H9 (cell line): ENCODE data around the gene DNAI2. TPM values are rescaled to one million over a fixed set of nuclear protein-coding genes. Genes with fewer than 3 reads are reported as not detected.

Source experiments
- DNase-seq: peaks from one replicate; pipeline ENCODE4 v3.0.0-alpha.2; 2017
- H2AFZ ChIP-seq: one replicate; pipeline ENCODE4 v1.6.1; 2013; ENCODE audit warnings: mild to moderate bottlenecking, low read length, control low read depth, moderate library complexity
- H2AK5ac ChIP-seq: 2 replicates; pipeline ENCODE4 v1.6.1; 2013; ENCODE audit warnings: low read length, control low read depth, mixed read lengths; ENCODE audit not compliant: insufficient read length
- H2BK120ac ChIP-seq: one replicate; pipeline ENCODE4 v1.6.1; 2013; ENCODE audit warnings: low read depth, mild to moderate bottlenecking, low read length, control low read depth, inconsistent platforms; ENCODE audit not compliant: poor library complexity, severe bottlenecking
- H2BK12ac ChIP-seq: 2 replicates; pipeline ENCODE4 v1.6.1; 2013; ENCODE audit warnings: low read length, control low read depth, mixed read lengths, low read depth; ENCODE audit not compliant: insufficient read length
- H2BK15ac ChIP-seq: 2 replicates; pipeline ENCODE4 v1.6.1; 2013; ENCODE audit warnings: low read depth, low read length, control low read depth
- H2BK20ac ChIP-seq: one replicate; pipeline ENCODE4 v1.6.1; 2013; ENCODE audit warnings: low read depth, mild to moderate bottlenecking, low read length, control low read depth, inconsistent platforms; ENCODE audit not compliant: poor library complexity, severe bottlenecking
- H2BK5ac ChIP-seq: 2 replicates; pipeline ENCODE4 v1.6.1; 2013; ENCODE audit warnings: low read length, control low read depth, mixed read lengths; ENCODE audit not compliant: insufficient read length
- H3K14ac ChIP-seq: 2 replicates; pipeline ENCODE4 v1.6.1; 2013; ENCODE audit warnings: low read length, control low read depth; ENCODE audit not compliant: insufficient read depth
- H3K18ac ChIP-seq: 2 replicates; pipeline ENCODE4 v1.6.1; 2013; ENCODE audit warnings: low read depth, mild to moderate bottlenecking, mixed read lengths, low read length, control low read depth; ENCODE audit not compliant: insufficient read length
- H3K23ac ChIP-seq: 2 replicates; pipeline ENCODE4 v1.6.1; 2013; ENCODE audit warnings: low read length, control low read depth, mixed read lengths, low read depth; ENCODE audit not compliant: insufficient read length
- H3K23me2 ChIP-seq: 2 replicates; pipeline ENCODE4 v1.6.1; 2013; ENCODE audit warnings: low read depth, mild to moderate bottlenecking, mixed read lengths, low read length, control low read depth; ENCODE audit not compliant: insufficient read length, poor library complexity, severe bottlenecking
- H3K27ac ChIP-seq: 2 replicates; pipeline ENCODE4 v1.5.1; 2013; ENCODE audit warnings: low read length, control low read depth, mixed read lengths, low read depth; ENCODE audit not compliant: insufficient read length
- H3K27me3 ChIP-seq: 2 replicates; pipeline ENCODE4 v1.6.1; 2013; ENCODE audit warnings: low read length, control low read depth, inconsistent platforms; ENCODE audit not compliant: insufficient read depth
- H3K4ac ChIP-seq: 2 replicates; pipeline ENCODE4 v1.6.1; 2013; ENCODE audit warnings: low read depth, mild to moderate bottlenecking, control low read depth, inconsistent platforms, low read length, moderate library complexity
- H3K4me1 ChIP-seq: 2 replicates; pipeline ENCODE4 v1.6.1; 2013; ENCODE audit warnings: low read length, control low read depth, inconsistent platforms; ENCODE audit not compliant: insufficient read depth
- H3K4me2 ChIP-seq: 2 replicates; pipeline ENCODE4 v1.6.1; 2013; ENCODE audit warnings: low read length, control low read depth, mixed read lengths; ENCODE audit not compliant: insufficient read length, insufficient read depth
- H3K56ac ChIP-seq: 2 replicates; pipeline ENCODE4 v1.6.1; 2013; ENCODE audit warnings: low read depth, mild to moderate bottlenecking, mixed read lengths, low read length, control low read depth; ENCODE audit not compliant: insufficient read length
- H3K79me1 ChIP-seq: 2 replicates; pipeline ENCODE4 v1.6.1; 2013; ENCODE audit warnings: low read depth, mild to moderate bottlenecking, moderate library complexity, low read length, control low read depth, inconsistent platforms; ENCODE audit not compliant: insufficient read depth, poor library complexity, severe bottlenecking
- H3K79me2 ChIP-seq: 2 replicates; pipeline ENCODE4 v1.6.1; 2013; ENCODE audit warnings: low read length, control low read depth, inconsistent platforms; ENCODE audit not compliant: insufficient read depth
- H3K9ac ChIP-seq: 2 replicates; pipeline ENCODE4 v1.6.1; 2013; ENCODE audit warnings: low read length, control low read depth, mixed read lengths; ENCODE audit not compliant: insufficient read length; ENCODE audit errors: extremely low read depth
- H3K9me3 ChIP-seq: one replicate; pipeline ENCODE4 v1.6.1; 2013; ENCODE audit warnings: low read depth, low read length, inconsistent platforms; ENCODE audit not compliant: control insufficient read depth
- H3T11ph ChIP-seq: one replicate; pipeline ENCODE4 v1.6.1; 2013; ENCODE audit warnings: mild to moderate bottlenecking, low read length, control low read depth, inconsistent platforms
- H4K20me1 ChIP-seq: one replicate; pipeline ENCODE4 v1.6.1; 2013; ENCODE audit not compliant: control insufficient read depth, insufficient read length, insufficient read depth
- H4K5ac ChIP-seq: 2 replicates; pipeline ENCODE4 v1.6.1; 2013; ENCODE audit warnings: low read depth, mild to moderate bottlenecking, mixed read lengths, low read length, control low read depth; ENCODE audit not compliant: insufficient read length
- H4K8ac ChIP-seq: replicated peaks from 2 replicates; pipeline ENCODE4 v1.6.1; 2013; ENCODE audit warnings: low read length, control low read depth, mixed read lengths, low read depth; ENCODE audit not compliant: insufficient read length
- H4K91ac ChIP-seq: 2 replicates; pipeline ENCODE4 v1.6.1; 2013; ENCODE audit warnings: low read depth, mild to moderate bottlenecking, moderate library complexity, mixed read lengths, low read length, control low read depth; ENCODE audit not compliant: insufficient read length
- H3K27ac Mint-ChIP-seq, 3 experiments: 2 replicates in 2 of 3; 3 replicates in 1 of 3; pipeline ENCODE4 v1.8.0; 2020 to 2021; ENCODE audit warnings: mixed read lengths in 3 of 3, mild to moderate bottlenecking in 1 of 3, moderate library complexity in 1 of 3
- H3K27me3 Mint-ChIP-seq: 2 replicates; pipeline ENCODE4 v1.8.0; 2021; ENCODE audit warnings: low read depth, mild to moderate bottlenecking, moderate library complexity, mixed read lengths
- H3K36me3 Mint-ChIP-seq, 3 experiments: 2 replicates in 2 of 3; 3 replicates in 1 of 3; pipeline ENCODE4 v1.8.0; 2020 to 2021; ENCODE audit warnings: low read depth in 3 of 3, mixed read lengths in 3 of 3; ENCODE audit not compliant: insufficient read depth in 1 of 3
- H3K4me1 Mint-ChIP-seq, 2 experiments: 2 replicates each; pipeline ENCODE4 v1.8.0; 2020; ENCODE audit warnings: mixed read lengths in 2 of 2
- H3K4me3 Mint-ChIP-seq, 2 experiments: 2 replicates in 1 of 2; 3 replicates in 1 of 2; pipeline ENCODE4 v1.8.0; 2020 to 2021; ENCODE audit warnings: mild to moderate bottlenecking in 2 of 2, mixed read lengths in 2 of 2, moderate library complexity in 1 of 2
- H3K9me3 Mint-ChIP-seq, 2 experiments: 2 replicates in 1 of 2; 3 replicates in 1 of 2; pipeline ENCODE4 v1.8.0; 2020; ENCODE audit warnings: mild to moderate bottlenecking in 2 of 2, mixed read lengths in 2 of 2, moderate library complexity in 1 of 2
- WGBS: extraction: QIAGEN DNeasy Blood & Tissue Kit; methylation state at CpG from one replicate; pipeline ENCODE4 v1.1.7; 2013; ENCODE audit warnings: missing lambda C conversion rate, low lambda C conversion rate, mixed read lengths; ENCODE audit not compliant: insufficient read length; ENCODE audit errors: extremely low coverage; 5-methylcytosine and 5-hydroxymethylcytosine counted together
- total RNA-seq: library from RNA; stranded (reverse); gene quantifications from 2 replicates; pipeline ENCODE4 v1.2.1, GENCODE V29; 2021
- TF ChIP-seq, protein P1 (sequence below): fragments of 200-600 bp; sonication (generic); conservative IDR thresholded peaks from 3 replicates; pipeline ENCODE4 v1.8.0; 2021; ENCODE audit warnings: antibody characterized with exemption, mild to moderate bottlenecking

DNAI2 gene
- total RNA-seq, 1 experiment from 2014 or later, result not detected

DNA sequence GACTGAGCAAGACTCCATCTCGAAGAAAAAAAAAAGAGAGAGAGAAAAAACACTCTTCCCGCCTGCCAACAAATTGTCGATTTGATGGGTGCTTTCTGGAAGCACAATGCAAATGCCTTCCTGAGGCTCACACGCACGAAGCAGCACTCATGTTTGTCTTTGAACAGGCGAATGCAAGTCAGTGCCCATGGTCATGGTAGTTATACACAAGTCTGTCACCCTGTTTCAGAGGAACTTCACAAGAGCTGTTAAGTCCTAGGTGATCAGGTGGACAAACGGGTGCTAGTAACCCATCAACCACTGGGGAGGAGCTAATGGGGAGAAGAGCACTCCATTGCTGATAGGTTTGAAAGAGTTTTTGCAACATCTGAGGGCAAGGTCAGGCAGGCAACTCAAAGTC is 6.5 kb upstream of the DNAI2 start:
- Histone ChIP-seq H3K4ac (no peak overlapping the region), H3T11ph (no peak overlapping the region), H3K9me3 (no peaks in the 10 kb centered on the region), H3K9ac (no peak overlapping the region), H3K23ac (no peak overlapping the region), H4K91ac (no peak overlapping the region), H3K79me2 (no peaks in the 10 kb centered on the region), H2BK5ac (no peak overlapping the region), H3K27me3 (no peaks in the 10 kb centered on the region), H3K27ac (no peak overlapping the region), H2BK20ac (no peak overlapping the region), H2AK5ac (no peak overlapping the region), H2BK120ac (no peak overlapping the region), H3K14ac (no peak overlapping the region), H3K4me2 (no peak overlapping the region), H3K79me1 (no peaks in the 10 kb centered on the region), H4K5ac (no peak overlapping the region), H4K20me1 (no peaks in the 10 kb centered on the region), H2BK15ac (no peak overlapping the region), H4K8ac (no peak overlapping the region), H3K4me1 (no peaks in the 10 kb centered on the region), H2BK12ac (no peak overlapping the region), H2AFZ (no peak overlapping the region), H3K18ac (no peak overlapping the region), H3K56ac (no peak overlapping the region), H3K23me2 (no peaks in the 10 kb centered on the region)
- no peak overlapping the region; a peak in 1 of 7 replicates for H3K27ac Mint-ChIP-seq
- no peaks in the 10 kb centered on the region for H3K9me3 Mint-ChIP-seq
- WGBS, result no CpG with 5 or more reads among the region's 7 CpGs
- no peaks in the 10 kb centered on the region for H3K36me3 Mint-ChIP-seq
- no peak for DNase-seq
- H3K27me3 Mint-ChIP-seq, result peaks cover 27% of the 10 kb centered on the region
- peaks cover 9 to 28% of the 10 kb centered on the region in 2 experiments for H3K4me1 Mint-ChIP-seq
- TF ChIP-seq, protein P1, sequence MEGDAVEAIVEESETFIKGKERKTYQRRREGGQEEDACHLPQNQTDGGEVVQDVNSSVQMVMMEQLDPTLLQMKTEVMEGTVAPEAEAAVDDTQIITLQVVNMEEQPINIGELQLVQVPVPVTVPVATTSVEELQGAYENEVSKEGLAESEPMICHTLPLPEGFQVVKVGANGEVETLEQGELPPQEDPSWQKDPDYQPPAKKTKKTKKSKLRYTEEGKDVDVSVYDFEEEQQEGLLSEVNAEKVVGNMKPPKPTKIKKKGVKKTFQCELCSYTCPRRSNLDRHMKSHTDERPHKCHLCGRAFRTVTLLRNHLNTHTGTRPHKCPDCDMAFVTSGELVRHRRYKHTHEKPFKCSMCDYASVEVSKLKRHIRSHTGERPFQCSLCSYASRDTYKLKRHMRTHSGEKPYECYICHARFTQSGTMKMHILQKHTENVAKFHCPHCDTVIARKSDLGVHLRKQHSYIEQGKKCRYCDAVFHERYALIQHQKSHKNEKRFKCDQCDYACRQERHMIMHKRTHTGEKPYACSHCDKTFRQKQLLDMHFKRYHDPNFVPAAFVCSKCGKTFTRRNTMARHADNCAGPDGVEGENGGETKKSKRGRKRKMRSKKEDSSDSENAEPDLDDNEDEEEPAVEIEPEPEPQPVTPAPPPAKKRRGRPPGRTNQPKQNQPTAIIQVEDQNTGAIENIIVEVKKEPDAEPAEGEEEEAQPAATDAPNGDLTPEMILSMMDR, result no peak
- H3K4me3 Mint-ChIP-seq, result no peak overlapping the region
